IMR-90 (cell line): ENCODE measurements around the gene BCL6. TPM values are rescaled to one million over a fixed set of nuclear protein-coding genes. Genes with fewer than 3 reads are reported as not detected.

Experiments
- ATAC-seq: fragments of 200-7000 bp; cut with Tn5 transposase; 2 replicates; pipeline ENCODE4 v1.9.1; 2020; ENCODE audit warnings: low read depth, mild to moderate bottlenecking, moderate library complexity
- BruUV-seq: library from RNA; stranded (reverse); fragments of 400-500 nt; replicated peaks from 2 replicates; lab custom pipeline; 2021; lab: Mats Ljungman, UMichigan
- CTCF ChIA-PET: fragments of 300-600 bp; formaldehyde crosslinking; extraction: SDS; loops from one replicate; lab custom pipeline; 2021; ENCODE audit warnings: antibody characterized with exemption; lab: Yijun Ruan, JAX
- POLR2A ChIA-PET: fragments of 300-600 bp; sonication (Branson Sonifier 250); formaldehyde crosslinking; loops from one replicate; lab custom pipeline; 2022; ENCODE audit warnings: antibody characterized with exemption; ENCODE audit not compliant: unreplicated experiment; lab: Charles Lee
- DNase-seq: peaks from one replicate; pipeline ENCODE4 v3.0.0; 2013
- H2AFZ ChIP-seq: replicated peaks from 2 replicates; pipeline ENCODE3; 2013; ENCODE audit warnings: low read length, mild to moderate bottlenecking; ENCODE audit not compliant: poor library complexity
- H2AK5ac ChIP-seq: 2 replicates; pipeline ENCODE4 v1.6.1; 2013; ENCODE audit warnings: low read depth, low read length, inconsistent platforms
- H2AK9ac ChIP-seq: replicated peaks from 2 replicates; pipeline ENCODE3; 2013; ENCODE audit warnings: mild to moderate bottlenecking, low read depth, low read length, moderate library complexity; ENCODE audit not compliant: poor library complexity
- H2BK120ac ChIP-seq: 2 replicates; pipeline ENCODE4 v1.6.1; 2013; ENCODE audit warnings: low read depth, low read length, inconsistent platforms
- H2BK15ac ChIP-seq: 3 replicates; pipeline ENCODE4 v1.6.1; 2013; ENCODE audit warnings: low read depth, low read length, inconsistent platforms
- H2BK20ac ChIP-seq: 2 replicates; pipeline ENCODE4 v1.6.1; 2013; ENCODE audit warnings: low read depth, mild to moderate bottlenecking, inconsistent platforms, low read length, moderate library complexity
- H2BK5ac ChIP-seq: 2 replicates; pipeline ENCODE4 v1.6.1; 2013; ENCODE audit warnings: mild to moderate bottlenecking, low read depth, low read length, inconsistent platforms; ENCODE audit not compliant: poor library complexity, severe bottlenecking
- H3K14ac ChIP-seq: replicated peaks from 2 replicates; pipeline ENCODE4 v1.6.1; 2013; ENCODE audit warnings: low read depth, low read length, inconsistent platforms
- H3K18ac ChIP-seq: 2 replicates; pipeline ENCODE4 v1.6.1; 2013; ENCODE audit warnings: low read depth, low read length, control low read depth
- H3K23ac ChIP-seq: 2 replicates; pipeline ENCODE4 v1.6.1; 2013; ENCODE audit warnings: low read depth, low read length, inconsistent platforms
- H3K27ac ChIP-seq: 2 replicates; pipeline ENCODE4 v1.5.1; 2013; ENCODE audit warnings: mild to moderate bottlenecking, control low read depth, low read length; ENCODE audit not compliant: insufficient read depth
- H3K27me3 ChIP-seq: 2 replicates; pipeline ENCODE4 v1.6.1; 2013; ENCODE audit warnings: low read length; ENCODE audit not compliant: control insufficient read depth, insufficient read depth
- H3K36me3 ChIP-seq: 2 replicates; pipeline ENCODE4 v1.6.1; 2013; ENCODE audit warnings: low read length, mixed read lengths; ENCODE audit not compliant: control insufficient read depth, insufficient read depth
- H3K4ac ChIP-seq: 2 replicates; pipeline ENCODE4 v1.6.1; 2013; ENCODE audit warnings: low read depth, low read length, inconsistent platforms
- H3K4me1 ChIP-seq: 2 replicates; pipeline ENCODE4 v1.6.1; 2013; ENCODE audit warnings: low read length, mixed read lengths; ENCODE audit not compliant: control insufficient read depth, insufficient read depth
- H3K4me2 ChIP-seq: 2 replicates; pipeline ENCODE4 v1.6.1; 2013; ENCODE audit warnings: low read depth, mild to moderate bottlenecking, control low read depth, low read length, moderate library complexity
- H3K4me3 ChIP-seq: 2 replicates; pipeline ENCODE4 v1.5.1; 2013; ENCODE audit warnings: low read depth, mild to moderate bottlenecking, control low read depth, low read length, moderate library complexity; ENCODE audit not compliant: insufficient read depth
- H3K56ac ChIP-seq: 2 replicates; pipeline ENCODE4 v1.6.1; 2013; ENCODE audit warnings: low read length, inconsistent platforms; ENCODE audit not compliant: insufficient read depth; ENCODE audit errors: extremely low read depth
- H3K79me1 ChIP-seq, 2 experiments: 2 replicates each; pipeline ENCODE4 v1.6.1; 2013; ENCODE audit warnings: low read length in 2 of 2, inconsistent platforms in 1 of 2, low read depth in 1 of 2
- H3K9ac ChIP-seq: 2 replicates; pipeline ENCODE4 v1.6.1; 2013; ENCODE audit warnings: low read depth, low read length, control low read depth
- H3K9me1 ChIP-seq: 2 replicates; pipeline ENCODE4 v1.6.1; 2013; ENCODE audit warnings: low read length, inconsistent platforms; ENCODE audit not compliant: insufficient read depth
- H3K9me3 ChIP-seq: 2 replicates; pipeline ENCODE4 v1.6.1; 2013; ENCODE audit warnings: low read length; ENCODE audit not compliant: control insufficient read depth, insufficient read depth
- H4K20me1 ChIP-seq: 2 replicates; pipeline ENCODE4 v1.6.1; 2013; ENCODE audit warnings: low read length, inconsistent platforms; ENCODE audit not compliant: insufficient read depth
- H4K5ac ChIP-seq: 2 replicates; pipeline ENCODE4 v1.6.1; 2013; ENCODE audit warnings: mild to moderate bottlenecking, low read depth, low read length, control low read depth
- H4K8ac ChIP-seq, 2 experiments: 2 replicates each; pipeline ENCODE4 v1.6.1; 2013; ENCODE audit warnings: low read depth in 2 of 2, low read length in 2 of 2, control low read depth in 1 of 2, inconsistent platforms in 1 of 2
- H4K91ac ChIP-seq: 2 replicates; pipeline ENCODE4 v1.6.1; 2013; ENCODE audit warnings: low read depth, low read length, inconsistent platforms; ENCODE audit not compliant: insufficient read depth
- BHLHE40 ChIP-seq: fragments of 150-350 bp; IDR thresholded peaks from 2 replicates; pipeline ENCODE4 v1.6.1; 2016; ENCODE audit warnings: mild to moderate bottlenecking, low read depth, low read length
- CTCF ChIP-seq: conservative IDR thresholded peaks from 2 replicates; pipeline ENCODE4 v1.5.1; 2012; ENCODE audit warnings: mild to moderate bottlenecking, low read depth, low read length, improper control_type of control experiment
- MAFK ChIP-seq: IDR thresholded peaks from 2 replicates; pipeline ENCODE4 v1.6.1; 2012; ENCODE audit warnings: low read depth, low read length, improper control_type of control experiment
- MXI1 ChIP-seq: IDR thresholded peaks from 2 replicates; pipeline ENCODE4 v1.6.1; 2012; ENCODE audit warnings: low read depth, mild to moderate bottlenecking, low read length, moderate library complexity, borderline replicate concordance
- POLR2A ChIP-seq: IDR thresholded peaks from 2 replicates; pipeline ENCODE4 v1.6.1; 2012; ENCODE audit warnings: mild to moderate bottlenecking, low read depth, low read length
- RCOR1 ChIP-seq: IDR thresholded peaks from 2 replicates; pipeline ENCODE4 v1.6.1; 2012; ENCODE audit warnings: mild to moderate bottlenecking, low read length, improper control_type of control experiment; ENCODE audit not compliant: insufficient replicate concordance
- SMC3 ChIP-seq: fragments of 150-350 bp; IDR thresholded peaks from 2 replicates; pipeline ENCODE4 v1.6.1; 2016; ENCODE audit warnings: low read depth, mild to moderate bottlenecking, antibody characterized with exemption, low read length, moderate library complexity
- USF2 ChIP-seq: fragments of 150-350 bp; IDR thresholded peaks from 2 replicates; pipeline ENCODE4 v1.6.1; 2017; ENCODE audit warnings: mild to moderate bottlenecking, antibody characterized with exemption, low read length, low read depth
- WGBS, 2 experiments: methylation state at CpG; one replicate each; pipeline versions ENCODE4 v1.1.5 to v1.1.7; 2013; ENCODE audit warnings: missing lambda C conversion rate in 2 of 2; ENCODE audit not compliant: insufficient read length in 1 of 2; ENCODE audit errors: extremely low coverage in 2 of 2; 5-methylcytosine and 5-hydroxymethylcytosine counted together
- dilution Hi-C: fragments of 300-500 bp; cut with HindIII; formaldehyde crosslinking; loops from one replicate; pipeline ENCODE4 v1.14.3; 2018; ENCODE audit warnings: low sequenced_read_pairs; ENCODE audit not compliant: unreplicated experiment
- in situ Hi-C: fragments of 300-500 bp; cut with MboI; formaldehyde crosslinking; loops from 3 replicates; pipeline ENCODE4 v1.14.3; 2019; ENCODE audit warnings: low sequenced_read_pairs, inconsistent platforms, mixed read lengths
- intact Hi-C: fragments of 100-400 bp; cut with micrococcal nuclease; formaldehyde crosslinking; loops from 2 replicates; pipeline ENCODE4 v1.10.0; 2022
- polyA plus RNA-seq, 3 experiments: library from polyadenylated mRNA; depleted of rRNA; stranded (reverse); fragments of >200 nt; gene quantifications; 2 replicates each; pipeline ENCODE4 v1.2.3, GENCODE V29; 2012; ENCODE audit warnings: low replicate concordance in 1 of 3
- total RNA-seq: library from RNA; depleted of rRNA; stranded (reverse); fragments of >200 nt; gene quantifications from 2 replicates; pipeline ENCODE4 v1.2.3, GENCODE V29; 2012
- TF ChIP-seq, protein P1 (sequence below): fragments of 150-350 bp; IDR thresholded peaks from 2 replicates; pipeline ENCODE4 v1.6.1; 2016; ENCODE audit warnings: low read depth, mild to moderate bottlenecking, low read length, moderate library complexity, borderline replicate concordance

The BCL6 gene
- total and polyA plus RNA-seq, 2 of the 4 experiments (the other 2 are of a cell fraction): 19.7 to 22.6 TPM

DNA sequence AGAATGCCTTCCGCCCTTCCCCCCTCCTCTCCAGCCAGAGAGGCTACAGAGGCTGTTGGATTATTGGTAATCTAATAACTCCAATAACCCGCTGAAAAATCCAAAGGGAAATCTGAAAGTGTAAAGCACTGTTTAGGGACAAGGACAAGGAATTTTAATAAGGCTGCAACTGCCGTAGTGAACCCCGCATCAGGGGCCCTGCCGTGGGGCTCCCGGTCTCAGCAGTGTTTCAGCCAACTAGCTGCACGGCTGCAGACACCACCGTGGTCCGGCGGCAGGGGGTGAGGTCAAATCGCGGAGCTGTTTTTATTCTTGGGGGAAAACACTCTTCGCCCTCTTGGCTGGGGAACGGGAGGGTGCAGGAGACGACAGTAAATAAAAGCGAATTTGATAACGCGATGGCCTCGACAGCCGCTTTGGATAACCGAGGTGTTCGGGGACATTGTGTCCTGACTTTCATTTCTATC, 6.1 kb downstream of the BCL6 start:
- Histone ChIP-seq H3K27ac (peak overlapping the region; percentile 97), H2AFZ (peak overlapping the region; percentile 92), H2BK15ac (no peak overlapping the region; the same call in 2 of the 3 replicates), H2AK9ac (peak overlapping the region; percentile 70), H3K56ac (peak overlapping the region; percentile 63; the same call in 1 of the 2 replicates), H4K20me1 (peaks cover 62% of the 10 kb centered on the region), H3K23ac (peak overlapping the region; percentile 81), H4K8ac (peak overlapping the region; percentile 68 to 74), H4K5ac (peak overlapping the region; percentile 13), H2BK20ac (peak overlapping the region; percentile 8), H3K4me1 (peaks cover 20% of the 10 kb centered on the region), H2AK5ac (peak overlapping the region; percentile 23; the same call in 1 of the 2 replicates), H3K4me2 (peak overlapping the region; percentile 97), H3K36me3 (0 out of 2 replicates have a peak, but pooled peaks cover 1% of the 10 kb centered on the region), H3K9ac (peak overlapping the region; percentile 64), H3K9me1 (peaks cover 12% of the 10 kb centered on the region; the same call in 1 of the 2 replicates), H4K91ac (0 out of 2 replicates have a peak overlapping the region, but pooled peaks have one; percentile 7), H3K4ac (peak overlapping the region; percentile 93), H3K14ac (peak overlapping the region; percentile 90), H3K79me1 (peaks cover 24 to 85% of the 10 kb centered on the region in 2 experiments), H3K4me3 (peak overlapping the region; percentile 46), H3K9me3 (no peaks in the 10 kb centered on the region), H3K18ac (peak overlapping the region; percentile 13), H3K27me3 (no peaks in the 10 kb centered on the region), H2BK5ac (peak overlapping the region; percentile 59), H2BK120ac (peak overlapping the region; percentile 78)
- TF ChIP-seq RCOR1 (no peak), MXI1 (no peak), SMC3 (no peak), BHLHE40 (no peak), POLR2A (no peak), USF2 (no peak), MAFK (no peak), CTCF (no peak)
- TF ChIP-seq, protein P1, sequence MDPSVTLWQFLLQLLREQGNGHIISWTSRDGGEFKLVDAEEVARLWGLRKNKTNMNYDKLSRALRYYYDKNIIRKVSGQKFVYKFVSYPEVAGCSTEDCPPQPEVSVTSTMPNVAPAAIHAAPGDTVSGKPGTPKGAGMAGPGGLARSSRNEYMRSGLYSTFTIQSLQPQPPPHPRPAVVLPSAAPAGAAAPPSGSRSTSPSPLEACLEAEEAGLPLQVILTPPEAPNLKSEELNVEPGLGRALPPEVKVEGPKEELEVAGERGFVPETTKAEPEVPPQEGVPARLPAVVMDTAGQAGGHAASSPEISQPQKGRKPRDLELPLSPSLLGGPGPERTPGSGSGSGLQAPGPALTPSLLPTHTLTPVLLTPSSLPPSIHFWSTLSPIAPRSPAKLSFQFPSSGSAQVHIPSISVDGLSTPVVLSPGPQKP: no peak
- dilution Hi-C loops: loop anchor here (25.0 kb wide), 1 partner anchor 573 kb away; no protein-coding TSS in a partner anchor
- intact Hi-C loops: loop anchor here (2.0 kb wide), 1 partner anchor 974 kb away; no protein-coding TSS in a partner anchor
- no TSS peak for BruUV-seq
- no peak for DNase-seq
- 14% methylated on average over 11 of the region's 22 CpGs; no CpG with 5 or more reads in 1 of the 2 experiments for WGBS, 2 experiments
- POLR2A ChIA-PET: no interaction called here
- in situ Hi-C loops: loop anchor here (10.0 to 25.0 kb wide), 5 partner anchors 673 to 1416 kb away; no protein-coding TSS in a partner anchor
- CTCF ChIA-PET: interaction anchor here (0.5 to 4.5 kb wide), 5 partner anchors 420 to 1215 kb away, joined by 3 to 96 read pairs (median 4); no protein-coding TSS in a partner anchor
- ATAC-seq: peak; percentile 1
